Measurements from ENCODE around the gene COL13A1.

DNA sequence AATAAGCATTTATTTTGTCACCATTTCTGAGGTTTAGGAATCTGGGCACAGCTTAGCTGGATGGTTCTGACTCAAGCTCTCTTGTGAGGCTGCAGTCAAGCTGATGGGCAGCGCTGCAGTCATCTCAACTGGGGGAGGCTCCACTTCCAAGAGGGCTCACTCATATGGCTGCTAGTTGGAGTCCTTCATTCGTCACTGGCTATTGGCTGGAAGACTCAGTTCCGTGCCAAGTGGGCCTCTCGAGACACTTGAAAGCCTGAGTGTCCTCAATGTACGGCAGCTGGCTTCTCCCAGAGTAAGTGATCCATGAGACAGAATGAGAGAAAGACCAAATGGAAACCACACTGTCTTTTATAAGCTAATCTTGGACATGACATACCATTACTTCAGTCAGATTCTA, 21.6 kb upstream of the COL13A1 start:
- TF ChIP-seq, protein P1, sequence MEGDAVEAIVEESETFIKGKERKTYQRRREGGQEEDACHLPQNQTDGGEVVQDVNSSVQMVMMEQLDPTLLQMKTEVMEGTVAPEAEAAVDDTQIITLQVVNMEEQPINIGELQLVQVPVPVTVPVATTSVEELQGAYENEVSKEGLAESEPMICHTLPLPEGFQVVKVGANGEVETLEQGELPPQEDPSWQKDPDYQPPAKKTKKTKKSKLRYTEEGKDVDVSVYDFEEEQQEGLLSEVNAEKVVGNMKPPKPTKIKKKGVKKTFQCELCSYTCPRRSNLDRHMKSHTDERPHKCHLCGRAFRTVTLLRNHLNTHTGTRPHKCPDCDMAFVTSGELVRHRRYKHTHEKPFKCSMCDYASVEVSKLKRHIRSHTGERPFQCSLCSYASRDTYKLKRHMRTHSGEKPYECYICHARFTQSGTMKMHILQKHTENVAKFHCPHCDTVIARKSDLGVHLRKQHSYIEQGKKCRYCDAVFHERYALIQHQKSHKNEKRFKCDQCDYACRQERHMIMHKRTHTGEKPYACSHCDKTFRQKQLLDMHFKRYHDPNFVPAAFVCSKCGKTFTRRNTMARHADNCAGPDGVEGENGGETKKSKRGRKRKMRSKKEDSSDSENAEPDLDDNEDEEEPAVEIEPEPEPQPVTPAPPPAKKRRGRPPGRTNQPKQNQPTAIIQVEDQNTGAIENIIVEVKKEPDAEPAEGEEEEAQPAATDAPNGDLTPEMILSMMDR (IDR thresholded peaks at IDR 0.05) = no peak
- no peak for TF ChIP-seq POLR2A (IDR thresholded peaks at IDR 0.05)
